Keratinocyte (primary cell): Measurements from ENCODE around the gene PLK4.

Experiments used
- EZH2 ChIP-seq: IDR thresholded peaks from one replicate; pipeline ENCODE4 v1.6.1; 2012; ENCODE audit warnings: inconsistent platforms, mild to moderate bottlenecking, low read length, moderate library complexity
- TF ChIP-seq, protein P1 (sequence below), 3 experiments: IDR thresholded peaks in 1 of 3; conservative IDR thresholded peaks in 1 of 3; optimal IDR thresholded peaks in 1 of 3; 2 replicates in 2 of 3; 3 replicates in 1 of 3; pipeline versions ENCODE3 to v1.5.1; 2011; ENCODE audit warnings: low read length in 3 of 3, mild to moderate bottlenecking in 3 of 3, moderate library complexity in 2 of 3, control low read depth in 1 of 3, inconsistent platforms in 1 of 3; ENCODE audit not compliant: insufficient read depth in 2 of 3; ENCODE audit errors: extremely low read depth in 1 of 3

DNA sequence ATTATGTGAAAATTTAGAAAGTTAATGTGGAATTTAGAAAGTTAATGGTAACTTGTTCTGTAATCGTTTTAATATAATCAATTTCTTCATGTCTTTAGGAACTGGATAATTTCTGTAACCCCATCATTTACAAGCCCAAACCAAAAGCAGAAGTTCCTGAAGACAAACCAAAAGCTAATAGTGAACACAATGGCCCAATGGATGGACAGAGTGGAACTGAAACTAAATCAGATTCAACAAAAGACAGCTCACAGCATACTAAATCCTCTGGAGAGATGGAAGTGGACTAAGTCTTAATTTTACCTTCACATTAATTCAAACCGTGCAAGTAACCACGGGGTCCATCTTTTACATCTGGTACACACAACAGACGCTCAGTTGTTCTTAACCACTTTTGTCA lies 48.1 kb upstream of the PLK4 start:
- TF ChIP-seq, protein P1, sequence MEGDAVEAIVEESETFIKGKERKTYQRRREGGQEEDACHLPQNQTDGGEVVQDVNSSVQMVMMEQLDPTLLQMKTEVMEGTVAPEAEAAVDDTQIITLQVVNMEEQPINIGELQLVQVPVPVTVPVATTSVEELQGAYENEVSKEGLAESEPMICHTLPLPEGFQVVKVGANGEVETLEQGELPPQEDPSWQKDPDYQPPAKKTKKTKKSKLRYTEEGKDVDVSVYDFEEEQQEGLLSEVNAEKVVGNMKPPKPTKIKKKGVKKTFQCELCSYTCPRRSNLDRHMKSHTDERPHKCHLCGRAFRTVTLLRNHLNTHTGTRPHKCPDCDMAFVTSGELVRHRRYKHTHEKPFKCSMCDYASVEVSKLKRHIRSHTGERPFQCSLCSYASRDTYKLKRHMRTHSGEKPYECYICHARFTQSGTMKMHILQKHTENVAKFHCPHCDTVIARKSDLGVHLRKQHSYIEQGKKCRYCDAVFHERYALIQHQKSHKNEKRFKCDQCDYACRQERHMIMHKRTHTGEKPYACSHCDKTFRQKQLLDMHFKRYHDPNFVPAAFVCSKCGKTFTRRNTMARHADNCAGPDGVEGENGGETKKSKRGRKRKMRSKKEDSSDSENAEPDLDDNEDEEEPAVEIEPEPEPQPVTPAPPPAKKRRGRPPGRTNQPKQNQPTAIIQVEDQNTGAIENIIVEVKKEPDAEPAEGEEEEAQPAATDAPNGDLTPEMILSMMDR (optimal IDR thresholded peaks at IDR 0.05 in 1 of 3, IDR thresholded peaks at IDR 0.05 in 1 of 3, conservative IDR thresholded peaks at IDR 0.05 in 1 of 3; ENCODE audit: extremely low read depth in 1 of 3, insufficient read depth in 2 of 3, low read length in 3 of 3): no peak
- TF ChIP-seq EZH2: no peak
